Islet of Langerhans (tissue), 1 donor: Measurements from ENCODE around the gene NSUN2.

Experiments
- FAIRE-seq: peaks from one replicate; lab custom pipeline; 2011; peaks lifted over from hg19 to GRCh38; lab: Jason Lieb, UNC

Gene NSUN2

DNA sequence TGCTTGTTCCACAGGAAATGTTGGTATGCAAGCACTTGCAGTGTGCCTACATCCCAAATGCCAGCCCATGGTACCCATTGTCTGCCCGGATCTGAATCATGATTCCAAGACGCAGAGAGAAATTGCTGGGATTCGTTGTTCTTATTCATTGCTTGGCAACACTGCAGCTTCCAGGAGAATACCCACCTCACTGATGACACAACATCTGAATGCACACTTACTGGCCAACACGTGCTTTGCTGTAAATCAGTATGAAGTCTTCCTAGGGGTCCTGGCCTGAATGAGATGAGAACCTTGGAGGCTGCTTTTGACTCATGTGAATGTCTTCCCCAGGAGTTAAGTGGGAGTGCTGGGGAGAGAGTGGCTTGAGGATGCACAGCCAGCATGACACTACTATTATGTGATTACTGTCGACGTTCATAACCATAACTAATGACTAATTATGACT lies 12.0 kb upstream of the NSUN2 start:
- no peak for FAIRE-seq

GRCh38 chr5:6642655-6643054 lies 9.8 kb upstream of the NSUN2 start:
- no peak for FAIRE-seq

GRCh38 chr5:6638236-6638635 lies 5.4 kb upstream of the NSUN2 start:
- no peak for FAIRE-seq

- FAIRE-seq, result no peak
Measured at GRCh38 chr5:6637590-6637989, 4.7 kb upstream of the NSUN2 start.

DNA sequence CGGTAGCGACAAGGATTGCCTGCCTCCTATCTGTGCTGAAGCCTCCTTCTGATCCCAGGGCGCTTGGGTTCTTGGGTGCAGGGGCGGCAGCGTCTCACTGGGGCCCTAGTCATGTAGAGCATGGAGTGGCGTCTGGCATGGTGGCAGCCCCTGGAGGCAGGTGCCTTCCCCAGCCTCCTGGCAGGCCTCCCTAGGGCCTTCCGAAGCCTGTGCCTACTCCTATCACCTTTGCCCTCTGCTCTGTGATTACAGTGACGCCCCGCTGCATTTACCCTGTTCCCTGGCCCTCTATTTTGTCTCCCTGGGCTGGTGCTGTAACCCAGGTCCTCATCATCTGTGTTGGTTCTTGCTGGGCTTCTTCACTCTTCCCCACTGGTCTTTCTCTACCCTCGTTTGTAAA lies 4.2 kb upstream of the NSUN2 start:
- FAIRE-seq, result no peak

- no peak for FAIRE-seq
Measured at GRCh38 chr5:6636293-6636692, 3.4 kb upstream of the NSUN2 start.

- no peak for FAIRE-seq
Measured at GRCh38 chr5:6634788-6635430, 2.1 kb upstream of the NSUN2 start.

DNA sequence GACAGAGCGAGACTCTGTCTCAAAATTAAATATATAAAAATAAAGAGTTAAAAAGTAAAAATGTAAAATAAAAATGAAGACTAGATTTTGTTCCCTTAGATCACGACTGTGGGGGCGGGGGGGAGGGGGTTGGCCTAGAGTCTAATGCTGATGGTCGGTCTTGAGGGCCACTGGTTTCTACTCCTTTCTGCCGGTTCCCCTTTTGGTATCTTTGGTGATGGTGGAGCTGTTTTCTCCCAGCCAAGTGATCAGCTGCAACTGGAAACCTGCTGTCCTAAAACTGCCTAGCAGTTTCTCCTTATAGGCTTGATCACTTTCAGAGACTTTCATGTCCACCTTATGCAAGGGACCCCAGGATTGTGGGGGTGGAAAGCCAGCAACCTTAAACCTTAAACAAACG lies 1.5 kb upstream of the NSUN2 start:
- FAIRE-seq, result no peak

GRCh38 chr5:6633469-6634245 lies 813 bp upstream of the NSUN2 start:
- FAIRE-seq, result no peak

DNA sequence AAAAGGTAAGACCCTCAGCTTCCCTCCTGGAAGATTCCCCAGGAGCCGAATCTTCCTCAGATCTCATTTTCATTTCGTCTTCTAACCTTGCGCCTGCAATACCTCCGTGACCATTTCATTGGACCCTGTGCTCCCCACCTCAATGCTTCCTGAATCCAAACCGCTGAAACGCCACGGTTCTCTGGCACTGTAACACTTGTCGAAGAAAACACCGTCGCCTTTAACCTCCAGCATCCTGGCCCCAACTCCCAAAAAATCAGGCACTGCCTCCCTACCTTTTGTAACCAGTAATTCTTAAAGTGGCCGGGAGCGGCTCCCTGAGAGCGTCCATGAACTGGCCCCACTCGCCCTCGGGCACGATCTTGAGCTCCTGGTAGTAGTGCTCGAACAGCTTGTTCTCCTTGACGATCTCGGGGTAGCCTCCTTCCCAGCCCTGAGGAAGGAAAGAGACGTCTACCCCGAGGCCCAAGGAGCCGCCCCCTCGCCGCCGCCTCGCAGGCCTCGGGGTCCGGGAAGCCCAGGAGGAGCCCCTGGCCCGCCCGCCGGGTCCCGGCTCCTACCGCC lies 438 bp downstream of the NSUN2 start:
- no peak for FAIRE-seq

DNA sequence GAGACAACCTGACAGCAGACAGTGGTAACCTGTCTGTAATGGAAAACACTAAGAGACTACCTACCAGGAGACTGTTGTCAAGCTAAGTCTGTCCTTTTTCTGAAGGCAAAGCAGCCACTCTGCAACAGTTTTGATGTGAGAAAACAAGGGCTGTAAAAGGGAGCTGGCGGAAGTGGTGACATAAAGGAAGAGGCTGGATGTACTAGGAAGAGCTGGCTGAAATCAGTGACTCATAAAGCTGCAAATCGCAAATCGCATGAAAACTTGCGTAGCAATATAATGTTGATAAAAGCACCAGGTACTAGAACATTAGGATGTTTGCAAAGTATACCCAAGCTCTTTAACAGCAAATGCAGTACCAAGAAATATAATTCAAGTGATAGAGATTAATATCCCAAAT lies 1.4 kb downstream of the NSUN2 start:
- FAIRE-seq, result no peak

DNA sequence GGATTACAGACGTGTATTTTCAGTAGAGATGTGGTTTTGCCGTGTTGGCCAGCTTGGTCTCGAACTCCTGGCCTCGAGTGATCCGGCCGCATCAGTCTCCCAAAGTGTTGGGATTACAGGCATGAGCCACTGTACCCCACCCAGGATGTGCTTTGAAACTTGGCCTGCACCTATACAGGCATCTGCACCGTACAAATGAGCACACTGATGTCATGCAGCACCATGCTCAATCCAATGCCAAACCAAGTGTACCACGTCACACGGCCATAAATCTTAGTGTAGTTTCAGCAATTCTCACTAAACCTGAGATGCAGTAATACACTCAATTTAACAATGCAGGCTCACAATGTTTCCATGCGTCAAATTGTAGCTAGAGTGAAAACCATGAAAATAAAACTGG lies 6.3 kb downstream of the NSUN2 start:
- no peak for FAIRE-seq

- FAIRE-seq, result no peak
Measured at GRCh38 chr5:6623941-6624340, 8.9 kb downstream of the NSUN2 start.

- no peak for FAIRE-seq
Measured at GRCh38 chr5:6623228-6623627, 9.6 kb downstream of the NSUN2 start.

GRCh38 chr5:6616632-6617031 lies 16.2 kb downstream of the NSUN2 start:
- FAIRE-seq, result no peak

GRCh38 chr5:6615034-6615815 lies 17.6 kb downstream of the NSUN2 start:
- no peak for FAIRE-seq

DNA sequence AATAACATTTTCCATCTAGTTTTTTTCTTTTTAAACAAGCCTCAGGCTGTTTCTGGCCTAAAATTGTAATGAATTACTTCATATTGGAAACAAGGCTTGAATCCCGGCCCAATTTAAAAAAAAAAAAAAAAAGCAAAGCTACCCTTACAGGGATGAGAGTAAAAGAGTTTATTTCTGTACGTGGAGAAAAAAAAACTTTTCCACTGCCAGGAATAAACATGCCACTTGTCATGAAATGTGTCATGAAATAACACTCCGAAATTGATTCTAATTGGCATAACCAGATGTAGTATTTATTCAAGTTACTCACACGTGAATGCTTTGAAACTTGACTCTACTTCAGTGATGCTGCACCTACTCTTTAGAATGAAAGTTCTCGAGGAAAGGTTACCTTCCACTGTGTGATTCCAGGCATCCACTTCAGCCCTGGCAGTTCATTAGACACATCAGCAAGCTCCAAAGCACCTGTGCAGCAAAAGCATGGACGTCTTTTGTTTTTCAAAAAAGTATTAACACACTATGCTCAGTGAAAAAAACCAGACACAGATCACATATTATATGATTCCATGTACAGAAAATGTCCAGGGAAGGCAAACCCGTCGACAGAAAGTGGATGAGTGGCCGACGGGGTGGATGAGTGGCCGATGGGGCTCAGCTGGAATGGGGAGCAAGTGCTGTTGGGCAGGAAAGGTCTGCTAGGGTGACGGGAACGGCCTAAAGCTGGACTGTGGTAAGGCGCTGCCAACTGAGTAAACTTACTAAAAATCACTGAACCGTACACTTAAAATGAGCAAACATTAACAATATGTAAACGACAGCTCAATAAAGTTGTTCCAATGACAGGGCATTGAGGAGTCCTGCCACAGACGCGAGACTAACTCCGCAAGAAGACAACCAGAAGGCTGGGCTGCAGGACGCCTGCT lies 21.2 kb downstream of the NSUN2 start:
- no peak for FAIRE-seq

- FAIRE-seq, result no peak
Measured at GRCh38 chr5:6608016-6608415, 24.8 kb downstream of the NSUN2 start.

DNA sequence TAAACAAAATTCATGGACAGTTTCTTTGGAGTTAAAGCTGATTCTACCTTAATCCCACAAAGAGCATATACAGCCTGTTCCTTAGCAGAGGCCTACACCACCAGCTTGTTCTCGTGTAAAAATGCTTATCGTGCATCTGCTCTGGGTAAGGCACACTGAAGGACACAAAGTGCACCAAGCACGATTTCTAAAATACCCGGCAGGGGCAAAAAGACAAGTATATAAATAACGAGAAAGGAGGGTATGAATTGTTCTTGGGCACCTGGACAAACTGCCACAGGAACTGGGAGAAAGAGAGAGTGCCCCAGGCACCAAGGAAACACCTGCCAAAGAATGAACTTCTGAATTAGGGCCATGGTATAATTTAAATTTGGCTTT lies 25.3 kb downstream of the NSUN2 start:
- no peak for FAIRE-seq

DNA sequence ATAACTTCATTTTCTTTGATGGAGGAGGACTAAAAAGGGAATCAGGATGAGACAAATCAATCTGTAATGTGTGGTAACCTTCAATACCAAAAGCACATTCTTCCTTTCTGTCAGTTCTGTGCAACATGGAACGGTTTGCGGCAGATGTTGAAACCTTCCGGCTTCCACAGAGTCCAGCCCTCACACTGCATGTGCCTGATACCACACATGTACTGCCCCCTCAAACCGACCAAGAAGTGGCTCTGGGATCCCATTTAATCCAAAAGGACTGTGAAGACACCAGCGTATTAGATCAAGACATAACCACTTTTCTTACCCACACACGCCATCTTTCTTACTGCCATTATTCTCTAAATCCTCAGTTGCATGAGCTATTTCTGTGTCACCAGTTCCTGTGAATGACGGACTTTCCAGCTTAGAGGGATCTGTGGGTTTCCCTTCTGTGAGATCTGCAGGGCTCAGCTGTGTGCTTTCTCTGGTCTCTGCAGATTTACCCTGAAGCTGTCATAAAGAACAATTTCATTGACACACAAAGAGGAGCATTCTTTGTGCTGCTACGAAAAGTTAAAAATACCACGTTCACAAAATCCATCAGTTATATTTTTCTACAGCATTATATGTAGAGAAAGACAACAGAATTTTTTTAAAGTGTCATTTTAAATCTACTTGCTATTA lies 25.8 kb downstream of the NSUN2 start:
- FAIRE-seq, result no peak

GRCh38 chr5:6604946-6605345 lies 27.9 kb downstream of the NSUN2 start:
- FAIRE-seq, result no peak
